H9 (cell line): ENCODE measurements around the gene NFIX. TPM values are rescaled to one million over a fixed set of nuclear protein-coding genes. Genes with fewer than 3 reads are reported as not detected.

ENCODE experiments used
- DNase-seq: peaks from one replicate; pipeline ENCODE4 v3.0.0-alpha.2; 2017
- H2AFZ ChIP-seq: one replicate; pipeline ENCODE4 v1.6.1; 2013; ENCODE audit warnings: mild to moderate bottlenecking, low read length, control low read depth, moderate library complexity
- H2AK5ac ChIP-seq: 2 replicates; pipeline ENCODE4 v1.6.1; 2013; ENCODE audit warnings: low read length, control low read depth, mixed read lengths; ENCODE audit not compliant: insufficient read length
- H2BK120ac ChIP-seq: one replicate; pipeline ENCODE4 v1.6.1; 2013; ENCODE audit warnings: low read depth, mild to moderate bottlenecking, low read length, control low read depth, inconsistent platforms; ENCODE audit not compliant: poor library complexity, severe bottlenecking
- H2BK12ac ChIP-seq: 2 replicates; pipeline ENCODE4 v1.6.1; 2013; ENCODE audit warnings: low read length, control low read depth, mixed read lengths, low read depth; ENCODE audit not compliant: insufficient read length
- H2BK15ac ChIP-seq: 2 replicates; pipeline ENCODE4 v1.6.1; 2013; ENCODE audit warnings: low read depth, low read length, control low read depth
- H2BK20ac ChIP-seq: one replicate; pipeline ENCODE4 v1.6.1; 2013; ENCODE audit warnings: low read depth, mild to moderate bottlenecking, low read length, control low read depth, inconsistent platforms; ENCODE audit not compliant: poor library complexity, severe bottlenecking
- H2BK5ac ChIP-seq: 2 replicates; pipeline ENCODE4 v1.6.1; 2013; ENCODE audit warnings: low read length, control low read depth, mixed read lengths; ENCODE audit not compliant: insufficient read length
- H3K14ac ChIP-seq: 2 replicates; pipeline ENCODE4 v1.6.1; 2013; ENCODE audit warnings: low read length, control low read depth; ENCODE audit not compliant: insufficient read depth
- H3K18ac ChIP-seq: 2 replicates; pipeline ENCODE4 v1.6.1; 2013; ENCODE audit warnings: low read depth, mild to moderate bottlenecking, mixed read lengths, low read length, control low read depth; ENCODE audit not compliant: insufficient read length
- H3K23ac ChIP-seq: 2 replicates; pipeline ENCODE4 v1.6.1; 2013; ENCODE audit warnings: low read length, control low read depth, mixed read lengths, low read depth; ENCODE audit not compliant: insufficient read length
- H3K23me2 ChIP-seq: 2 replicates; pipeline ENCODE4 v1.6.1; 2013; ENCODE audit warnings: low read depth, mild to moderate bottlenecking, mixed read lengths, low read length, control low read depth; ENCODE audit not compliant: insufficient read length, poor library complexity, severe bottlenecking
- H3K27ac ChIP-seq: 2 replicates; pipeline ENCODE4 v1.5.1; 2013; ENCODE audit warnings: low read length, control low read depth, mixed read lengths, low read depth; ENCODE audit not compliant: insufficient read length
- H3K27me3 ChIP-seq: 2 replicates; pipeline ENCODE4 v1.6.1; 2013; ENCODE audit warnings: low read length, control low read depth, inconsistent platforms; ENCODE audit not compliant: insufficient read depth
- H3K4ac ChIP-seq: 2 replicates; pipeline ENCODE4 v1.6.1; 2013; ENCODE audit warnings: low read depth, mild to moderate bottlenecking, control low read depth, inconsistent platforms, low read length, moderate library complexity
- H3K4me1 ChIP-seq: 2 replicates; pipeline ENCODE4 v1.6.1; 2013; ENCODE audit warnings: low read length, control low read depth, inconsistent platforms; ENCODE audit not compliant: insufficient read depth
- H3K4me2 ChIP-seq: 2 replicates; pipeline ENCODE4 v1.6.1; 2013; ENCODE audit warnings: low read length, control low read depth, mixed read lengths; ENCODE audit not compliant: insufficient read length, insufficient read depth
- H3K56ac ChIP-seq: 2 replicates; pipeline ENCODE4 v1.6.1; 2013; ENCODE audit warnings: low read depth, mild to moderate bottlenecking, mixed read lengths, low read length, control low read depth; ENCODE audit not compliant: insufficient read length
- H3K79me1 ChIP-seq: 2 replicates; pipeline ENCODE4 v1.6.1; 2013; ENCODE audit warnings: low read depth, mild to moderate bottlenecking, moderate library complexity, low read length, control low read depth, inconsistent platforms; ENCODE audit not compliant: insufficient read depth, poor library complexity, severe bottlenecking
- H3K79me2 ChIP-seq: 2 replicates; pipeline ENCODE4 v1.6.1; 2013; ENCODE audit warnings: low read length, control low read depth, inconsistent platforms; ENCODE audit not compliant: insufficient read depth
- H3K9ac ChIP-seq: 2 replicates; pipeline ENCODE4 v1.6.1; 2013; ENCODE audit warnings: low read length, control low read depth, mixed read lengths; ENCODE audit not compliant: insufficient read length; ENCODE audit errors: extremely low read depth
- H3K9me3 ChIP-seq: one replicate; pipeline ENCODE4 v1.6.1; 2013; ENCODE audit warnings: low read depth, low read length, inconsistent platforms; ENCODE audit not compliant: control insufficient read depth
- H3T11ph ChIP-seq: one replicate; pipeline ENCODE4 v1.6.1; 2013; ENCODE audit warnings: mild to moderate bottlenecking, low read length, control low read depth, inconsistent platforms
- H4K20me1 ChIP-seq: one replicate; pipeline ENCODE4 v1.6.1; 2013; ENCODE audit not compliant: control insufficient read depth, insufficient read length, insufficient read depth
- H4K5ac ChIP-seq: 2 replicates; pipeline ENCODE4 v1.6.1; 2013; ENCODE audit warnings: low read depth, mild to moderate bottlenecking, mixed read lengths, low read length, control low read depth; ENCODE audit not compliant: insufficient read length
- H4K8ac ChIP-seq: replicated peaks from 2 replicates; pipeline ENCODE4 v1.6.1; 2013; ENCODE audit warnings: low read length, control low read depth, mixed read lengths, low read depth; ENCODE audit not compliant: insufficient read length
- H4K91ac ChIP-seq: 2 replicates; pipeline ENCODE4 v1.6.1; 2013; ENCODE audit warnings: low read depth, mild to moderate bottlenecking, moderate library complexity, mixed read lengths, low read length, control low read depth; ENCODE audit not compliant: insufficient read length
- H3K27ac Mint-ChIP-seq, 3 experiments: 2 replicates in 2 of 3; 3 replicates in 1 of 3; pipeline ENCODE4 v1.8.0; 2020 to 2021; ENCODE audit warnings: mixed read lengths in 3 of 3, mild to moderate bottlenecking in 1 of 3, moderate library complexity in 1 of 3
- H3K27me3 Mint-ChIP-seq: 2 replicates; pipeline ENCODE4 v1.8.0; 2021; ENCODE audit warnings: low read depth, mild to moderate bottlenecking, moderate library complexity, mixed read lengths
- H3K36me3 Mint-ChIP-seq, 3 experiments: 2 replicates in 2 of 3; 3 replicates in 1 of 3; pipeline ENCODE4 v1.8.0; 2020 to 2021; ENCODE audit warnings: low read depth in 3 of 3, mixed read lengths in 3 of 3; ENCODE audit not compliant: insufficient read depth in 1 of 3
- H3K4me1 Mint-ChIP-seq, 2 experiments: 2 replicates each; pipeline ENCODE4 v1.8.0; 2020; ENCODE audit warnings: mixed read lengths in 2 of 2
- H3K4me3 Mint-ChIP-seq, 2 experiments: 2 replicates in 1 of 2; 3 replicates in 1 of 2; pipeline ENCODE4 v1.8.0; 2020 to 2021; ENCODE audit warnings: mild to moderate bottlenecking in 2 of 2, mixed read lengths in 2 of 2, moderate library complexity in 1 of 2
- H3K9me3 Mint-ChIP-seq, 2 experiments: 2 replicates in 1 of 2; 3 replicates in 1 of 2; pipeline ENCODE4 v1.8.0; 2020; ENCODE audit warnings: mild to moderate bottlenecking in 2 of 2, mixed read lengths in 2 of 2, moderate library complexity in 1 of 2
- CTCF ChIP-seq: fragments of 200-600 bp; sonication (generic); conservative IDR thresholded peaks from 3 replicates; pipeline ENCODE4 v1.8.0; 2021; ENCODE audit warnings: antibody characterized with exemption, mild to moderate bottlenecking
- WGBS: extraction: QIAGEN DNeasy Blood & Tissue Kit; methylation state at CpG from one replicate; pipeline ENCODE4 v1.1.7; 2013; ENCODE audit warnings: missing lambda C conversion rate, low lambda C conversion rate, mixed read lengths; ENCODE audit not compliant: insufficient read length; ENCODE audit errors: extremely low coverage; 5-methylcytosine and 5-hydroxymethylcytosine counted together
- total RNA-seq: library from RNA; stranded (reverse); gene quantifications from 2 replicates; pipeline ENCODE4 v1.2.1, GENCODE V29; 2021

NFIX gene
- total RNA-seq, 1 experiment from 2014 or later = 0.31 TPM

GRCh38 chr19:12952488-12953137 is 42.7 kb upstream of the NFIX start:
- Mint-ChIP-seq H3K27me3 (no peaks in the 10 kb centered on the region), H3K4me3 (no peak overlapping the region; a peak in 1 of 5 replicates), H3K27ac (peak overlapping the region; percentile 19 to 85 (median 57); a peak in 5 of 7 replicates), H3K4me1 (peaks cover 24 to 41% of the 10 kb centered on the region in 2 experiments), H3K9me3 (no peaks in the 10 kb centered on the region; a peak in 1 of 5 replicates), H3K36me3 (peaks cover 47 to 79% (median 73%) of the 10 kb centered on the region in 3 experiments)
- H3K23me2 ChIP-seq = peaks cover 3% of the 10 kb centered on the region
- TF ChIP-seq CTCF = no peak
- no peaks in the 10 kb centered on the region; the same call in 1 of the 2 replicates for H3K4me1 ChIP-seq
- no peak overlapping the region for H4K91ac ChIP-seq
- H3K56ac ChIP-seq = no peak overlapping the region
- no peak overlapping the region for H2AK5ac ChIP-seq
- H4K5ac ChIP-seq = no peak overlapping the region
- H4K20me1 ChIP-seq = no peaks in the 10 kb centered on the region
- no peak overlapping the region for H2BK120ac ChIP-seq
- H2AFZ ChIP-seq = no peak overlapping the region
- no peak overlapping the region for H3K27ac ChIP-seq
- WGBS = no CpG with 5 or more reads among the region's 12 CpGs
- H2BK20ac ChIP-seq = no peak overlapping the region
- H2BK12ac ChIP-seq = no peak overlapping the region
- no peaks in the 10 kb centered on the region for H3K9me3 ChIP-seq
- H3T11ph ChIP-seq = no peak overlapping the region
- peaks cover 5% of the 10 kb centered on the region for H3K79me1 ChIP-seq
- no peak for DNase-seq
- no peak overlapping the region for H4K8ac ChIP-seq
- H3K4me2 ChIP-seq = no peak overlapping the region
- H2BK5ac ChIP-seq = no peak overlapping the region
- H3K14ac ChIP-seq = no peak overlapping the region
- H3K79me2 ChIP-seq = peaks cover 7% of the 10 kb centered on the region; the same call in 1 of the 2 replicates
- no peak overlapping the region for H3K23ac ChIP-seq
- H3K18ac ChIP-seq = no peak overlapping the region
- H3K4ac ChIP-seq = no peak overlapping the region
- no peak overlapping the region for H3K9ac ChIP-seq
- no peaks in the 10 kb centered on the region for H3K27me3 ChIP-seq
- H2BK15ac ChIP-seq = no peak overlapping the region
